ENCODE measurements around the gene MVD. TPM values are rescaled to one million over a fixed set of nuclear protein-coding genes. Genes with fewer than 3 reads are reported as not detected.

The MVD gene
- total and polyA plus RNA-seq, 2 of the 13 experiments (the other 11 are each of a cell fraction or from before 2014, with no cell fraction given): 28.1 to 187 TPM

DNA sequence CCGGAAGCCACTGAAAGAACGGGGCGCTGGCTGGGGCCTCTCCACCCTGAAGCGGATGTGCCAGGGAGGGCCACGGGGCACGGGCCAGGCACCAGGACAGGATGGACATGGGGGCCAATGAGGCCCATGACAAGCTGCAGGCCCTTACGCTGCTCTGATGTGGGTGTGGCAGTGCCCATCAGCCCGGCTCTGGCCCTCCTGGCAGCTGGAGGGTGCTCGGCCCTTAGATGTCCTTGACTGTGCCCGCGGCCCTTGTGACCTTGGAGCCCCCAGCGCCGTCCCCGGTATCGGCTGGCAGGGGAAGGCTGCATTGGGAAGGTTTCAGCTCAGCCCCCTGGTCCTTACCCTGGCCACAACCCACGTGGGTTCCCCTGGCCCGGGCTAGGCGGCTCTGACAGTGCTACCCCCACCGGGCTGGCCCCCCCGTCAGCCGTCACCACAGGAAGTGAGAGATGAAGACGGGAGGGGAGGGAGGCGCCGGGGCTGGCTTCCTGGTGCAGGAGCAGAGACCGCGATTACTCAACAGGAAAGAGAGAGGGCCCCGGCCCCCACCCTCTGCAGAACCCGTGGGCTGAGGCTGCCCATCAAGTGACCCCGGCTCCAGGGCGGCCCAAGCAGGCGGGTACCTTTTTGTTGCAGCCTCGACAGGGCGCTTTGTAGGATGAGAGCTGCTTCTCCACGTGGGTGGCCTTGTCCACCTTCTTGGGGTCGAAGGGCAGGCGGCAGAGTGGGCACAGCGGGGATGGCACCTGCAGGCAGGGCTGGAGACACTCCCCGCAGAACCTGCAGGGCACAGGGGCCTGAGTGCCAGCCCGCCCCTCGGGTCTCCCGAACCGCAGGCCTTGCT is 38.0 kb upstream of the MVD start (continued):
- TF ChIP-seq, protein P1, sequence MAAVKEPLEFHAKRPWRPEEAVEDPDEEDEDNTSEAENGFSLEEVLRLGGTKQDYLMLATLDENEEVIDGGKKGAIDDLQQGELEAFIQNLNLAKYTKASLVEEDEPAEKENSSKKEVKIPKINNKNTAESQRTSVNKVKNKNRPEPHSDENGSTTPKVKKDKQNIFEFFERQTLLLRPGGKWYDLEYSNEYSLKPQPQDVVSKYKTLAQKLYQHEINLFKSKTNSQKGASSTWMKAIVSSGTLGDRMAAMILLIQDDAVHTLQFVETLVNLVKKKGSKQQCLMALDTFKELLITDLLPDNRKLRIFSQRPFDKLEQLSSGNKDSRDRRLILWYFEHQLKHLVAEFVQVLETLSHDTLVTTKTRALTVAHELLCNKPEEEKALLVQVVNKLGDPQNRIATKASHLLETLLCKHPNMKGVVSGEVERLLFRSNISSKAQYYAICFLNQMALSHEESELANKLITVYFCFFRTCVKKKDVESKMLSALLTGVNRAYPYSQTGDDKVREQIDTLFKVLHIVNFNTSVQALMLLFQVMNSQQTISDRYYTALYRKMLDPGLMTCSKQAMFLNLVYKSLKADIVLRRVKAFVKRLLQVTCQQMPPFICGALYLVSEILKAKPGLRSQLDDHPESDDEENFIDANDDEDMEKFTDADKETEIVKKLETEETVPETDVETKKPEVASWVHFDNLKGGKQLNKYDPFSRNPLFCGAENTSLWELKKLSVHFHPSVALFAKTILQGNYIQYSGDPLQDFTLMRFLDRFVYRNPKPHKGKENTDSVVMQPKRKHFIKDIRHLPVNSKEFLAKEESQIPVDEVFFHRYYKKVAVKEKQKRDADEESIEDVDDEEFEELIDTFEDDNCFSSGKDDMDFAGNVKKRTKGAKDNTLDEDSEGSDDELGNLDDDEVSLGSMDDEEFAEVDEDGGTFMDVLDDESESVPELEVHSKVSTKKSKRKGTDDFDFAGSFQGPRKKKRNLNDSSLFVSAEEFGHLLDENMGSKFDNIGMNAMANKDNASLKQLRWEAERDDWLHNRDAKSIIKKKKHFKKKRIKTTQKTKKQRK (IDR thresholded peaks at IDR 0.05; ENCODE audit: low read length): no peak
- TF ChIP-seq, protein P2, sequence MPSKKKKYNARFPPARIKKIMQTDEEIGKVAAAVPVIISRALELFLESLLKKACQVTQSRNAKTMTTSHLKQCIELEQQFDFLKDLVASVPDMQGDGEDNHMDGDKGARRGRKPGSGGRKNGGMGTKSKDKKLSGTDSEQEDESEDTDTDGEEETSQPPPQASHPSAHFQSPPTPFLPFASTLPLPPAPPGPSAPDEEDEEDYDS (CRISPR knock-in tag; IDR thresholded peaks at IDR 0.05): peak; percentile 48; the same call in 1 of the 2 replicates
- TF ChIP-seq ZNF10 (CRISPR knock-in tag; IDR thresholded peaks at IDR 0.05; ENCODE audit: borderline replicate concordance, low read depth) (no peak), MTA3 (CRISPR knock-in tag; IDR thresholded peaks at IDR 0.05) (no peak), ZNF337 (CRISPR knock-in tag; IDR thresholded peaks at IDR 0.05; ENCODE audit: borderline replicate concordance, low read depth) (0 out of 2 replicates have a peak, but pooled peaks have one; percentile 57), ZNF577 (CRISPR knock-in tag; IDR thresholded peaks at IDR 0.05; ENCODE audit: borderline replicate concordance, low read depth) (no peak; the same call in 1 of the 2 replicates), SAFB2 (CRISPR knock-in tag; IDR thresholded peaks at IDR 0.05; ENCODE audit: borderline replicate concordance, low read depth) (peak; percentile 82; the same call in 1 of the 2 replicates), MZF1 (CRISPR knock-in tag; IDR thresholded peaks at IDR 0.05; ENCODE audit: borderline replicate concordance) (0 out of 2 replicates have a peak, but pooled peaks have one; percentile 20), SNRNP70 (IDR thresholded peaks at IDR 0.05; ENCODE audit: low read depth, low read length) (no peak), ZNF598 (CRISPR knock-in tag; IDR thresholded peaks at IDR 0.05; ENCODE audit: borderline replicate concordance) (peak; percentile 71; the same call in 1 of the 2 replicates), AGO2 (optimal IDR thresholded peaks at IDR 0.05; ENCODE audit: low read depth, low read length) (peak; percentile 62), PHB2 (IDR thresholded peaks at IDR 0.05; ENCODE audit: partially characterized antibody) (no peak)
- TF ChIP-seq, protein P3, sequence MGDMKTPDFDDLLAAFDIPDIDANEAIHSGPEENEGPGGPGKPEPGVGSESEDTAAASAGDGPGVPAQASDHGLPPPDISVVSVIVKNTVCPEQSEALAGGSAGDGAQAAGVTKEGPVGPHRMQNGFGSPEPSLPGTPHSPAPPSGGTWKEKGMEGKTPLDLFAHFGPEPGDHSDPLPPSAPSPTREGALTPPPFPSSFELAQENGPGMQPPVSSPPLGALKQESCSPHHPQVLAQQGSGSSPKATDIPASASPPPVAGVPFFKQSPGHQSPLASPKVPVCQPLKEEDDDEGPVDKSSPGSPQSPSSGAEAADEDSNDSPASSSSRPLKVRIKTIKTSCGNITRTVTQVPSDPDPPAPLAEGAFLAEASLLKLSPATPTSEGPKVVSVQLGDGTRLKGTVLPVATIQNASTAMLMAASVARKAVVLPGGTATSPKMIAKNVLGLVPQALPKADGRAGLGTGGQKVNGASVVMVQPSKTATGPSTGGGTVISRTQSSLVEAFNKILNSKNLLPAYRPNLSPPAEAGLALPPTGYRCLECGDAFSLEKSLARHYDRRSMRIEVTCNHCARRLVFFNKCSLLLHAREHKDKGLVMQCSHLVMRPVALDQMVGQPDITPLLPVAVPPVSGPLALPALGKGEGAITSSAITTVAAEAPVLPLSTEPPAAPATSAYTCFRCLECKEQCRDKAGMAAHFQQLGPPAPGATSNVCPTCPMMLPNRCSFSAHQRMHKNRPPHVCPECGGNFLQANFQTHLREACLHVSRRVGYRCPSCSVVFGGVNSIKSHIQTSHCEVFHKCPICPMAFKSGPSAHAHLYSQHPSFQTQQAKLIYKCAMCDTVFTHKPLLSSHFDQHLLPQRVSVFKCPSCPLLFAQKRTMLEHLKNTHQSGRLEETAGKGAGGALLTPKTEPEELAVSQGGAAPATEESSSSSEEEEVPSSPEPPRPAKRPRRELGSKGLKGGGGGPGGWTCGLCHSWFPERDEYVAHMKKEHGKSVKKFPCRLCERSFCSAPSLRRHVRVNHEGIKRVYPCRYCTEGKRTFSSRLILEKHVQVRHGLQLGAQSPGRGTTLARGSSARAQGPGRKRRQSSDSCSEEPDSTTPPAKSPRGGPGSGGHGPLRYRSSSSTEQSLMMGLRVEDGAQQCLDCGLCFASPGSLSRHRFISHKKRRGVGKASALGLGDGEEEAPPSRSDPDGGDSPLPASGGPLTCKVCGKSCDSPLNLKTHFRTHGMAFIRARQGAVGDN (CRISPR knock-in tag; IDR thresholded peaks at IDR 0.05): peak; percentile 96
- TF ChIP-seq, protein P4, sequence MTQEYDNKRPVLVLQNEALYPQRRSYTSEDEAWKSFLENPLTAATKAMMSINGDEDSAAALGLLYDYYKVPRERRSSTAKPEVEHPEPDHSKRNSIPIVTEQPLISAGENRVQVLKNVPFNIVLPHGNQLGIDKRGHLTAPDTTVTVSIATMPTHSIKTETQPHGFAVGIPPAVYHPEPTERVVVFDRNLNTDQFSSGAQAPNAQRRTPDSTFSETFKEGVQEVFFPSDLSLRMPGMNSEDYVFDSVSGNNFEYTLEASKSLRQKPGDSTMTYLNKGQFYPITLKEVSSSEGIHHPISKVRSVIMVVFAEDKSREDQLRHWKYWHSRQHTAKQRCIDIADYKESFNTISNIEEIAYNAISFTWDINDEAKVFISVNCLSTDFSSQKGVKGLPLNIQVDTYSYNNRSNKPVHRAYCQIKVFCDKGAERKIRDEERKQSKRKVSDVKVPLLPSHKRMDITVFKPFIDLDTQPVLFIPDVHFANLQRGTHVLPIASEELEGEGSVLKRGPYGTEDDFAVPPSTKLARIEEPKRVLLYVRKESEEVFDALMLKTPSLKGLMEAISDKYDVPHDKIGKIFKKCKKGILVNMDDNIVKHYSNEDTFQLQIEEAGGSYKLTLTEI (CRISPR knock-in tag; conservative IDR thresholded peaks at IDR 0.05): no peak
- TF ChIP-seq, protein P5, sequence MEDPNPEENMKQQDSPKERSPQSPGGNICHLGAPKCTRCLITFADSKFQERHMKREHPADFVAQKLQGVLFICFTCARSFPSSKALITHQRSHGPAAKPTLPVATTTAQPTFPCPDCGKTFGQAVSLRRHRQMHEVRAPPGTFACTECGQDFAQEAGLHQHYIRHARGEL (CRISPR knock-in tag; IDR thresholded peaks at IDR 0.05): no peak

All from HepG2 (cell line).